DOHH2 (cell line): ENCODE measurements around the gene ITPK1.

Source experiments
- CTCF ChIP-seq: fragments of 200-600 bp; sonication (generic); IDR thresholded peaks from one replicate; pipeline ENCODE4 v1.5.1; 2014; ENCODE audit warnings: antibody characterized with exemption, mild to moderate bottlenecking, low read depth, low read length; ENCODE audit not compliant: poor library complexity, severe bottlenecking
- EZH2phosphoT487 ChIP-seq: fragments of 200-600 bp; sonication (generic); IDR thresholded peaks from 2 replicates; pipeline ENCODE4 v1.6.1; 2017; ENCODE audit warnings: borderline replicate concordance, mild to moderate bottlenecking, antibody characterized with exemption, low read length, moderate library complexity, mixed read lengths

- TF ChIP-seq CTCF (no peak), EZH2phosphoT487 (no peak)
These were observed 163.0 kb downstream of the ITPK1 start for GRCh38 chr14:92952481-92953298.
